T1000 (cell line): Measurements from ENCODE around the gene PCOLCE2.

ENCODE experiments used
- DNase-seq: peaks from one replicate; lab custom pipeline; 2025; ENCODE audit warnings: mixed read lengths; lab: John Stamatoyannopoulos, UW

Gene PCOLCE2

GRCh38 chr3:142808103-142808917, 80.6 kb downstream of the PCOLCE2 start:
- DNase-seq = peak; percentile 22

GRCh38 chr3:142802891-142803290, 86.0 kb downstream of the PCOLCE2 start:
- no peak for DNase-seq

- no peak for DNase-seq
Measured at GRCh38 chr3:142801746-142802145, 87.1 kb downstream of the PCOLCE2 start.

- no peak for DNase-seq
Measured at GRCh38 chr3:142796823-142797222, 92.1 kb downstream of the PCOLCE2 start.

GRCh38 chr3:142795332-142795731, 93.6 kb downstream of the PCOLCE2 start:
- no peak for DNase-seq

GRCh38 chr3:142794508-142794907, 94.4 kb downstream of the PCOLCE2 start:
- DNase-seq = no peak

GRCh38 chr3:142787719-142788118, 101.2 kb downstream of the PCOLCE2 start:
- DNase-seq = no peak

GRCh38 chr3:142785996-142786395, 102.9 kb downstream of the PCOLCE2 start:
- DNase-seq = no peak

- DNase-seq = no peak
Measured at GRCh38 chr3:142784228-142784627, 104.7 kb downstream of the PCOLCE2 start.

GRCh38 chr3:142782616-142783015, 106.3 kb downstream of the PCOLCE2 start:
- no peak for DNase-seq

- no peak for DNase-seq
Measured at GRCh38 chr3:142779591-142779990, 109.3 kb downstream of the PCOLCE2 start.

- no peak for DNase-seq
Measured at GRCh38 chr3:142778541-142778940, 110.3 kb downstream of the PCOLCE2 start.

GRCh38 chr3:142777927-142778326, 111.0 kb downstream of the PCOLCE2 start:
- DNase-seq = no peak

GRCh38 chr3:142768338-142768737, 120.5 kb downstream of the PCOLCE2 start:
- no peak for DNase-seq
